H9 (cell line): ENCODE measurements around the gene MAP7. TPM values are rescaled to one million over a fixed set of nuclear protein-coding genes. Genes with fewer than 3 reads are reported as not detected.

Experiments used
- DNase-seq: peaks from one replicate; pipeline ENCODE4 v3.0.0-alpha.2; 2017
- H2AFZ ChIP-seq: one replicate; pipeline ENCODE4 v1.6.1; 2013; ENCODE audit warnings: mild to moderate bottlenecking, low read length, control low read depth, moderate library complexity
- H2AK5ac ChIP-seq: 2 replicates; pipeline ENCODE4 v1.6.1; 2013; ENCODE audit warnings: low read length, control low read depth, mixed read lengths; ENCODE audit not compliant: insufficient read length
- H2BK120ac ChIP-seq: one replicate; pipeline ENCODE4 v1.6.1; 2013; ENCODE audit warnings: low read depth, mild to moderate bottlenecking, low read length, control low read depth, inconsistent platforms; ENCODE audit not compliant: poor library complexity, severe bottlenecking
- H2BK12ac ChIP-seq: 2 replicates; pipeline ENCODE4 v1.6.1; 2013; ENCODE audit warnings: low read length, control low read depth, mixed read lengths, low read depth; ENCODE audit not compliant: insufficient read length
- H2BK15ac ChIP-seq: 2 replicates; pipeline ENCODE4 v1.6.1; 2013; ENCODE audit warnings: low read depth, low read length, control low read depth
- H2BK20ac ChIP-seq: one replicate; pipeline ENCODE4 v1.6.1; 2013; ENCODE audit warnings: low read depth, mild to moderate bottlenecking, low read length, control low read depth, inconsistent platforms; ENCODE audit not compliant: poor library complexity, severe bottlenecking
- H2BK5ac ChIP-seq: 2 replicates; pipeline ENCODE4 v1.6.1; 2013; ENCODE audit warnings: low read length, control low read depth, mixed read lengths; ENCODE audit not compliant: insufficient read length
- H3K14ac ChIP-seq: 2 replicates; pipeline ENCODE4 v1.6.1; 2013; ENCODE audit warnings: low read length, control low read depth; ENCODE audit not compliant: insufficient read depth
- H3K18ac ChIP-seq: 2 replicates; pipeline ENCODE4 v1.6.1; 2013; ENCODE audit warnings: low read depth, mild to moderate bottlenecking, mixed read lengths, low read length, control low read depth; ENCODE audit not compliant: insufficient read length
- H3K23ac ChIP-seq: 2 replicates; pipeline ENCODE4 v1.6.1; 2013; ENCODE audit warnings: low read length, control low read depth, mixed read lengths, low read depth; ENCODE audit not compliant: insufficient read length
- H3K23me2 ChIP-seq: 2 replicates; pipeline ENCODE4 v1.6.1; 2013; ENCODE audit warnings: low read depth, mild to moderate bottlenecking, mixed read lengths, low read length, control low read depth; ENCODE audit not compliant: insufficient read length, poor library complexity, severe bottlenecking
- H3K27ac ChIP-seq: 2 replicates; pipeline ENCODE4 v1.5.1; 2013; ENCODE audit warnings: low read length, control low read depth, mixed read lengths, low read depth; ENCODE audit not compliant: insufficient read length
- H3K27me3 ChIP-seq: 2 replicates; pipeline ENCODE4 v1.6.1; 2013; ENCODE audit warnings: low read length, control low read depth, inconsistent platforms; ENCODE audit not compliant: insufficient read depth
- H3K4ac ChIP-seq: 2 replicates; pipeline ENCODE4 v1.6.1; 2013; ENCODE audit warnings: low read depth, mild to moderate bottlenecking, control low read depth, inconsistent platforms, low read length, moderate library complexity
- H3K4me1 ChIP-seq: 2 replicates; pipeline ENCODE4 v1.6.1; 2013; ENCODE audit warnings: low read length, control low read depth, inconsistent platforms; ENCODE audit not compliant: insufficient read depth
- H3K4me2 ChIP-seq: 2 replicates; pipeline ENCODE4 v1.6.1; 2013; ENCODE audit warnings: low read length, control low read depth, mixed read lengths; ENCODE audit not compliant: insufficient read length, insufficient read depth
- H3K56ac ChIP-seq: 2 replicates; pipeline ENCODE4 v1.6.1; 2013; ENCODE audit warnings: low read depth, mild to moderate bottlenecking, mixed read lengths, low read length, control low read depth; ENCODE audit not compliant: insufficient read length
- H3K79me1 ChIP-seq: 2 replicates; pipeline ENCODE4 v1.6.1; 2013; ENCODE audit warnings: low read depth, mild to moderate bottlenecking, moderate library complexity, low read length, control low read depth, inconsistent platforms; ENCODE audit not compliant: insufficient read depth, poor library complexity, severe bottlenecking
- H3K79me2 ChIP-seq: 2 replicates; pipeline ENCODE4 v1.6.1; 2013; ENCODE audit warnings: low read length, control low read depth, inconsistent platforms; ENCODE audit not compliant: insufficient read depth
- H3K9ac ChIP-seq: 2 replicates; pipeline ENCODE4 v1.6.1; 2013; ENCODE audit warnings: low read length, control low read depth, mixed read lengths; ENCODE audit not compliant: insufficient read length; ENCODE audit errors: extremely low read depth
- H3K9me3 ChIP-seq: one replicate; pipeline ENCODE4 v1.6.1; 2013; ENCODE audit warnings: low read depth, low read length, inconsistent platforms; ENCODE audit not compliant: control insufficient read depth
- H3T11ph ChIP-seq: one replicate; pipeline ENCODE4 v1.6.1; 2013; ENCODE audit warnings: mild to moderate bottlenecking, low read length, control low read depth, inconsistent platforms
- H4K20me1 ChIP-seq: one replicate; pipeline ENCODE4 v1.6.1; 2013; ENCODE audit not compliant: control insufficient read depth, insufficient read length, insufficient read depth
- H4K5ac ChIP-seq: 2 replicates; pipeline ENCODE4 v1.6.1; 2013; ENCODE audit warnings: low read depth, mild to moderate bottlenecking, mixed read lengths, low read length, control low read depth; ENCODE audit not compliant: insufficient read length
- H4K8ac ChIP-seq: replicated peaks from 2 replicates; pipeline ENCODE4 v1.6.1; 2013; ENCODE audit warnings: low read length, control low read depth, mixed read lengths, low read depth; ENCODE audit not compliant: insufficient read length
- H4K91ac ChIP-seq: 2 replicates; pipeline ENCODE4 v1.6.1; 2013; ENCODE audit warnings: low read depth, mild to moderate bottlenecking, moderate library complexity, mixed read lengths, low read length, control low read depth; ENCODE audit not compliant: insufficient read length
- H3K27ac Mint-ChIP-seq, 3 experiments: 2 replicates in 2 of 3; 3 replicates in 1 of 3; pipeline ENCODE4 v1.8.0; 2020 to 2021; ENCODE audit warnings: mixed read lengths in 3 of 3, mild to moderate bottlenecking in 1 of 3, moderate library complexity in 1 of 3
- H3K27me3 Mint-ChIP-seq: 2 replicates; pipeline ENCODE4 v1.8.0; 2021; ENCODE audit warnings: low read depth, mild to moderate bottlenecking, moderate library complexity, mixed read lengths
- H3K36me3 Mint-ChIP-seq, 3 experiments: 2 replicates in 2 of 3; 3 replicates in 1 of 3; pipeline ENCODE4 v1.8.0; 2020 to 2021; ENCODE audit warnings: low read depth in 3 of 3, mixed read lengths in 3 of 3; ENCODE audit not compliant: insufficient read depth in 1 of 3
- H3K4me1 Mint-ChIP-seq, 2 experiments: 2 replicates each; pipeline ENCODE4 v1.8.0; 2020; ENCODE audit warnings: mixed read lengths in 2 of 2
- H3K4me3 Mint-ChIP-seq, 2 experiments: 2 replicates in 1 of 2; 3 replicates in 1 of 2; pipeline ENCODE4 v1.8.0; 2020 to 2021; ENCODE audit warnings: mild to moderate bottlenecking in 2 of 2, mixed read lengths in 2 of 2, moderate library complexity in 1 of 2
- H3K9me3 Mint-ChIP-seq, 2 experiments: 2 replicates in 1 of 2; 3 replicates in 1 of 2; pipeline ENCODE4 v1.8.0; 2020; ENCODE audit warnings: mild to moderate bottlenecking in 2 of 2, mixed read lengths in 2 of 2, moderate library complexity in 1 of 2
- WGBS: extraction: QIAGEN DNeasy Blood & Tissue Kit; methylation state at CpG from one replicate; pipeline ENCODE4 v1.1.7; 2013; ENCODE audit warnings: missing lambda C conversion rate, low lambda C conversion rate, mixed read lengths; ENCODE audit not compliant: insufficient read length; ENCODE audit errors: extremely low coverage; 5-methylcytosine and 5-hydroxymethylcytosine counted together
- total RNA-seq: library from RNA; stranded (reverse); gene quantifications from 2 replicates; pipeline ENCODE4 v1.2.1, GENCODE V29; 2021
- TF ChIP-seq, protein P1 (sequence below): fragments of 200-600 bp; sonication (generic); conservative IDR thresholded peaks from 3 replicates; pipeline ENCODE4 v1.8.0; 2021; ENCODE audit warnings: antibody characterized with exemption, mild to moderate bottlenecking

Gene MAP7
- total RNA-seq, 1 experiment from 2014 or later, result 51.1 TPM

DNA sequence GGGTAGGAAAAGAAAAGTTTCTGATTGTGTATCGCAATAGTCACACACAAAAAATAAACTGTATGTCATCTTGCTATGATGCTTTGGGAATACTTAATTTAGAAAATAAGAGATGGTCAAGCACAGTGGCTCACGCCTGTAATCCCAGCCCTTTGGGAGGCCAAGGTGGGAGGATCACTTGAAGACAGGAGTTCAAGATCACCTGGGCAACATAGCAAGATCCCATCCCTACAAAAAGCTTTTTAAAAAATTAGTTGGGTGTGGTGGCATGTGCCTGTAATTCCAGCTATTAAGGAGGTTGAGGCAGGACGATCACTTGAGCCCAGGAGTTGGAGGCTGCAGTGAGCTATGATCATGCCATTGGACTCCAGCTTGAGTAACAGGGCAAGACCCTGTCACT is 27.6 kb downstream of the MAP7 start:
- Histone ChIP-seq H3K23me2 (no peaks in the 10 kb centered on the region), H3K27me3 (no peaks in the 10 kb centered on the region), H2BK5ac (no peak overlapping the region), H3K4me2 (no peak overlapping the region), H4K20me1 (no peaks in the 10 kb centered on the region), H2AK5ac (no peak overlapping the region), H3K56ac (no peak overlapping the region), H3K79me1 (peaks cover 6% of the 10 kb centered on the region), H3K9me3 (no peaks in the 10 kb centered on the region), H3K9ac (no peak overlapping the region), H4K5ac (no peak overlapping the region), H4K8ac (no peak overlapping the region), H3K4ac (no peak overlapping the region), H2BK120ac (no peak overlapping the region), H3T11ph (no peak overlapping the region), H3K18ac (no peak overlapping the region), H2AFZ (no peak overlapping the region), H3K4me1 (peaks cover 23% of the 10 kb centered on the region), H3K79me2 (peaks cover 1% of the 10 kb centered on the region; the same call in 1 of the 2 replicates), H3K27ac (no peak overlapping the region), H2BK20ac (no peak overlapping the region), H4K91ac (no peak overlapping the region), H2BK15ac (no peak overlapping the region), H3K23ac (no peak overlapping the region), H3K14ac (no peak overlapping the region), H2BK12ac (no peak overlapping the region)
- Mint-ChIP-seq H3K4me3 (no peak overlapping the region), H3K9me3 (no peaks in the 10 kb centered on the region), H3K36me3 (peaks cover 0 to 4% (median 2%) of the 10 kb centered on the region in 3 experiments; a peak in 2 of 7 replicates), H3K27ac (no peak overlapping the region), H3K27me3 (no peaks in the 10 kb centered on the region), H3K4me1 (peaks cover 42 to 58% of the 10 kb centered on the region in 2 experiments)
- TF ChIP-seq, protein P1, sequence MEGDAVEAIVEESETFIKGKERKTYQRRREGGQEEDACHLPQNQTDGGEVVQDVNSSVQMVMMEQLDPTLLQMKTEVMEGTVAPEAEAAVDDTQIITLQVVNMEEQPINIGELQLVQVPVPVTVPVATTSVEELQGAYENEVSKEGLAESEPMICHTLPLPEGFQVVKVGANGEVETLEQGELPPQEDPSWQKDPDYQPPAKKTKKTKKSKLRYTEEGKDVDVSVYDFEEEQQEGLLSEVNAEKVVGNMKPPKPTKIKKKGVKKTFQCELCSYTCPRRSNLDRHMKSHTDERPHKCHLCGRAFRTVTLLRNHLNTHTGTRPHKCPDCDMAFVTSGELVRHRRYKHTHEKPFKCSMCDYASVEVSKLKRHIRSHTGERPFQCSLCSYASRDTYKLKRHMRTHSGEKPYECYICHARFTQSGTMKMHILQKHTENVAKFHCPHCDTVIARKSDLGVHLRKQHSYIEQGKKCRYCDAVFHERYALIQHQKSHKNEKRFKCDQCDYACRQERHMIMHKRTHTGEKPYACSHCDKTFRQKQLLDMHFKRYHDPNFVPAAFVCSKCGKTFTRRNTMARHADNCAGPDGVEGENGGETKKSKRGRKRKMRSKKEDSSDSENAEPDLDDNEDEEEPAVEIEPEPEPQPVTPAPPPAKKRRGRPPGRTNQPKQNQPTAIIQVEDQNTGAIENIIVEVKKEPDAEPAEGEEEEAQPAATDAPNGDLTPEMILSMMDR, result no peak
- WGBS, result no CpG with 5 or more reads among the region's 3 CpGs
- DNase-seq, result no peak
